GM10266 (cell line): ENCODE results near the gene CENPP.
"Not testable (repeated sequence)": the region's sequence is repeated elsewhere in the genome, so short reads cannot be mapped to it uniquely, and the experiment has no call there.

Experiments used
- DNase-seq: peaks from one replicate; pipeline ENCODE4 v3.0.0; 2012; ENCODE audit errors: extremely low spot score
- CTCF ChIP-seq: IDR thresholded peaks from 2 replicates; pipeline ENCODE4 v1.5.1; 2012; ENCODE audit warnings: mild to moderate bottlenecking, low read depth; ENCODE audit not compliant: control insufficient read depth, insufficient read depth; ENCODE audit errors: missing control alignments

The CENPP gene

GRCh38 chr9:92561374-92562330, 235.9 kb downstream of the CENPP start:
- no peak for TF ChIP-seq CTCF
- DNase-seq: no peak

- no peak for DNase-seq
Observed at GRCh38 chr9:92562461-92562967, 236.8 kb downstream of the CENPP start.

GRCh38 chr9:92563116-92564100, 237.7 kb downstream of the CENPP start:
- no peak for DNase-seq
- no peak for TF ChIP-seq CTCF

More at GRCh38 chr9:92562461-92562967, 236.8 kb downstream of the CENPP start:
- TF ChIP-seq CTCF: no peak

GRCh38 chr9:92564504-92564903, 238.8 kb downstream of the CENPP start:
- DNase-seq: no peak

GRCh38 chr9:92564982-92565381, 239.2 kb downstream of the CENPP start:
- DNase-seq: no peak
- no peak for TF ChIP-seq CTCF

More at GRCh38 chr9:92564504-92564903, 238.8 kb downstream of the CENPP start:
- no peak for TF ChIP-seq CTCF

GRCh38 chr9:92571871-92572270, 246.1 kb downstream of the CENPP start:
- not testable (repeated sequence) for DNase-seq

- not testable (repeated sequence) for DNase-seq
Observed at GRCh38 chr9:92573612-92574011, 247.9 kb downstream of the CENPP start.
